Right renal pelvis (tissue), 4 donors: Measurements from ENCODE around the gene KRTAP12-1. TPM values are rescaled to one million over a fixed set of nuclear protein-coding genes. Genes with fewer than 3 reads are reported as not detected.
"Not testable (repeated sequence)": the region's sequence is repeated elsewhere in the genome, so short reads cannot be mapped to it uniquely, and the experiment has no call there.

ENCODE experiments used
- DNase-seq, 4 donors: peaks; one replicate each; pipeline ENCODE4 v3.0.0-alpha.2; 2013; ENCODE audit warnings: low read depth in 4 of 4, low spot score in 3 of 4, missing footprints in 1 of 4
- polyA plus RNA-seq, 4 donors: library from polyadenylated mRNA; unstranded; fragments of 120-200 nt; gene quantifications; one replicate each; pipeline ENCODE4 v1.2.1, GENCODE V29; 2013; ENCODE audit not compliant: insufficient read length in 4 of 4

Gene KRTAP12-1
- polyA plus RNA-seq, 4 donors: not detected

- no peak for DNase-seq
Measured at GRCh38 chr21:44699502-44700001, 17.6 kb upstream of the KRTAP12-1 start.

GRCh38 chr21:44697811-44698734, 16.1 kb upstream of the KRTAP12-1 start:
- no peak for DNase-seq

GRCh38 chr21:44697172-44697810, 15.3 kb upstream of the KRTAP12-1 start, which contains the start of gene KRTAP10-12:
TSS of gene KRTAP10-12 (plus strand) at chr21:44697172. CDS start at chr21:44697202, 30 bp downstream.
- DNase-seq: not testable (repeated sequence)

GRCh38 chr21:44696572-44696971, 14.6 kb upstream of the KRTAP12-1 start:
- DNase-seq: no peak

- DNase-seq: no peak
Measured at GRCh38 chr21:44695641-44696040, 13.7 kb upstream of the KRTAP12-1 start.

- no peak for DNase-seq
Measured at GRCh38 chr21:44695184-44695583, 13.2 kb upstream of the KRTAP12-1 start.

GRCh38 chr21:44694776-44695175, 12.8 kb upstream of the KRTAP12-1 start:
- no peak for DNase-seq

GRCh38 chr21:44692798-44693512, 11.0 kb upstream of the KRTAP12-1 start:
- DNase-seq: no peak

- DNase-seq: no peak
Measured at GRCh38 chr21:44691686-44692085, 9.7 kb upstream of the KRTAP12-1 start.

- not testable (repeated sequence) for DNase-seq
Measured at GRCh38 chr21:44689740-44690139, 7.8 kb upstream of the KRTAP12-1 start.

- no peak for DNase-seq
Measured at GRCh38 chr21:44687671-44688070, 5.7 kb upstream of the KRTAP12-1 start.

GRCh38 chr21:44686843-44687561, 5.0 kb upstream of the KRTAP12-1 start:
- DNase-seq: no peak

- DNase-seq: no peak
Measured at GRCh38 chr21:44686000-44686781, 4.2 kb upstream of the KRTAP12-1 start.

GRCh38 chr21:44685050-44685449, 3.1 kb upstream of the KRTAP12-1 start:
- DNase-seq: not testable (repeated sequence)

- DNase-seq: no peak
Measured at GRCh38 chr21:44684483-44684882, 2.5 kb upstream of the KRTAP12-1 start.

- DNase-seq: no peak
Measured at GRCh38 chr21:44684077-44684476, 2.1 kb upstream of the KRTAP12-1 start.

- DNase-seq: no peak
Measured at GRCh38 chr21:44682580-44683151, 703 bp upstream of the KRTAP12-1 start.

- DNase-seq: no peak
Measured at GRCh38 chr21:44681152-44681551, 811 bp downstream of the KRTAP12-1 start.

GRCh38 chr21:44677881-44678280, 4.1 kb downstream of the KRTAP12-1 start:
- no peak for DNase-seq
